Activated T-helper 17 cell treated with anti-CD3 and anti-CD28 coated beads, Interleukin-2, amount 50 U/mL, for 72 hours (primary cell): ENCODE measurements around the gene DHRS13. TPM values are rescaled to one million over a fixed set of nuclear protein-coding genes. Genes with fewer than 3 reads are reported as not detected.
"Not testable (repeated sequence)": the region's sequence is repeated elsewhere in the genome, so short reads cannot be mapped to it uniquely, and the experiment has no call there.

Experiments
- ATAC-seq: fragments of 150-1000 bp; cut with Tn5 transposase; replicated peaks from 2 replicates; pipeline ENCODE4 v1.10.0; 2021; ENCODE audit warnings: mild to moderate bottlenecking, moderate library complexity
- H3K27ac Mint-ChIP-seq: one replicate; pipeline ENCODE4 v1.8.0; 2022; ENCODE audit warnings: mixed read lengths
- H3K27me3 Mint-ChIP-seq: one replicate; pipeline ENCODE4 v1.8.0; 2022; ENCODE audit warnings: mixed read lengths
- H3K36me3 Mint-ChIP-seq: one replicate; pipeline ENCODE4 v1.8.0; 2022; ENCODE audit warnings: low read depth, mild to moderate bottlenecking, mixed read lengths
- H3K4me1 Mint-ChIP-seq: one replicate; pipeline ENCODE4 v1.8.0; 2022; ENCODE audit warnings: mixed read lengths
- H3K4me3 Mint-ChIP-seq: one replicate; pipeline ENCODE4 v1.8.0; 2022; ENCODE audit warnings: mild to moderate bottlenecking, mixed read lengths
- H3K9me3 Mint-ChIP-seq: one replicate; pipeline ENCODE4 v1.8.0; 2022; ENCODE audit warnings: mixed read lengths
- total RNA-seq, 2 donors: library from RNA; stranded (reverse); gene quantifications; one replicate each; pipeline ENCODE4 v1.2.3, GENCODE V29; 2022

DHRS13 gene
- total RNA-seq, 2 donors from 2014 or later = 24.9 to 82.1 TPM

DNA sequence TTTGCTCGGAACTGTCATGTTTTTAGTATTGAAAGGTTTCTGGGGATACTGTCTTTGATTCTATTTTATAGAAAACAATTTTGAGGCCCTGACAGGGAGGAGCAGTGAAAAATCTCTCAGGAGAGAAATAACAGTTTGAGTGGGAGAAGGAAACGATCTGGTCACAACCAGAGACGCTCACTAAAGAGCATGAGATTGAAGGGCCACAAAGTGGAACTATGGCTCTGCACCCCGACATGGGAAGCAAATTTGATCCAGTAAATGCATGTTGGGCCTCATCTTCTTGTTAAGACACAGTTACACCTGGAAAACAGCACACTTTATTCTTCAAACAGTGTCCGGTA is 47.6 kb downstream of the DHRS13 start:
- peak overlapping the region; percentile 87 for H3K4me3 Mint-ChIP-seq
- no peak for ATAC-seq
- no peaks in the 10 kb centered on the region for H3K9me3 Mint-ChIP-seq

DNA sequence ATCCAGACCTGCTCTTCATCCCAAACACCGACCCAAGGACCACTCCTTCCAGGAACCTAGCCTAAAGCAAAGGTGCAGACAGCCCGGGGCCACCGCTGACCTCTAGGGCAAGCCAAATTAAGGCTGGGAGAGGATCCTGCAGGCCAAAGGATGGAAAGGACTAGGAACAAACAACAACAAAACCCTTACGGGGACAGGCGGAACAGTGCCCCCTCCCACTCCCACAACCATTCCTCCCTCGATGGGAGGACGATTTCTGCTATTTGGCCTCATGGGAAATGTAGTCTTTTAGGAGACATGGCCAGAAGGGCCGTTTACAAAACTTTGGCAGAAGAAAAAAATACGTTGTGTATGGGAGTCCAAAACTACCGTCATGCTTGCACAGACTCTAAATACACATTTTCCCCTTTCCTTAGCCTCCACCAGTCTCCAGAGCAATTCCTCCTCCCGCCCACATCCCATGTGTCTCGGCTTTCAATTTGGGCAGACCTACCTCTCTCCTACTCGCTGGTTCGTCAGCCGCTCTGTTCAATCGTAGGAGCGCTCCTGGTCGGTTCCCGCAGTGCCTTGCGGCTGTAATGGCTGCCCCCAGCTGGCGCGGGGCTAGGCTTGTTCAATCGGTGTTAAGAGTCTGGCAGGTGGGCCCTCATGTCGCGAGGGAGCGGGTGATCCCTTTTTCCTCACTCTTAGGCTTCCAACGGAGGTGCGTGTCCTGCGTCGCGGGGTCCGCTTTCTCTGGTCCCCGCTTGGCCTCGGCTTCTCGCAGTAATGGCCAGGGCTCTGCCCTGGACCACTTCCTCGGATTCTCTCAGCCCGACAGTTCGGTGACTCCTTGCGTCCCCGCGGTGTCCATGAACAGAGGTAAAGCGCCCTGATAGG is 48.2 kb downstream of the DHRS13 start, which contains the start of gene ERAL1:
Gene ERAL1, plus strand, starts transcription at position 560 of the 879 bp plus-strand sequence. Its CDS starts 19 bp downstream, at position 579.
- Mint-ChIP-seq H3K4me1 (peaks cover 7% of the 10 kb centered on the region), H3K36me3 (peaks cover 37% of the 10 kb centered on the region), H3K27ac (peak within 1 kb of the TSS; percentile 90), H3K9me3 (no peaks in the 10 kb centered on the region), H3K27me3 (no peaks in the 10 kb centered on the region), H3K4me3 (peak within 1 kb of the TSS; percentile 87)
- ATAC-seq = peak; percentile 99

More for the DNA sequence above, 47.6 kb downstream of the DHRS13 start:
- peak overlapping the region; percentile 90 for H3K27ac Mint-ChIP-seq
- H3K36me3 Mint-ChIP-seq = peaks cover 43% of the 10 kb centered on the region
- no peaks in the 10 kb centered on the region for H3K27me3 Mint-ChIP-seq
- peaks cover 7% of the 10 kb centered on the region for H3K4me1 Mint-ChIP-seq

DNA sequence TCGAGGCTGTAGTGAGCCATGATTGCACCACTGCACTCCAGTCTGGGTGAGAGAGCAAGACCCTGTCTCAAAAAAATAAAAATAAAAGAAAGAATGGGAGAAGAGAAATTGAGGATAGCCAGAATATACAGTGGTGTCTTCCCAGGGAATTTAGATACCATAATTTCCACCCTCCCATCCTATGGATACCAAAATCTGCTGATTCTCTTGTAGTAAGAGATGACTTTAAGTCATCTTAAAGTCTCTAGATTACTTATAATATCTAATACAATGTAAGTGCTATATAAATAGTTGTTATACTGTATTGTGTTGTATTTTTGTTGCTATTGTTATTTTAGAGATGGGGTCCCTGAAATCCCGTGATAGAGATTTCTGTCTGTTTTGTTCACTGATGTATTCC is 49.6 kb downstream of the DHRS13 start:
- peaks cover 7% of the 10 kb centered on the region for H3K4me1 Mint-ChIP-seq
- peak overlapping the region; percentile 87 for H3K4me3 Mint-ChIP-seq
- ATAC-seq = no peak
- H3K27ac Mint-ChIP-seq = no peak overlapping the region
- no peaks in the 10 kb centered on the region for H3K9me3 Mint-ChIP-seq
- no peaks in the 10 kb centered on the region for H3K27me3 Mint-ChIP-seq
- H3K36me3 Mint-ChIP-seq = peaks cover 23% of the 10 kb centered on the region

DNA sequence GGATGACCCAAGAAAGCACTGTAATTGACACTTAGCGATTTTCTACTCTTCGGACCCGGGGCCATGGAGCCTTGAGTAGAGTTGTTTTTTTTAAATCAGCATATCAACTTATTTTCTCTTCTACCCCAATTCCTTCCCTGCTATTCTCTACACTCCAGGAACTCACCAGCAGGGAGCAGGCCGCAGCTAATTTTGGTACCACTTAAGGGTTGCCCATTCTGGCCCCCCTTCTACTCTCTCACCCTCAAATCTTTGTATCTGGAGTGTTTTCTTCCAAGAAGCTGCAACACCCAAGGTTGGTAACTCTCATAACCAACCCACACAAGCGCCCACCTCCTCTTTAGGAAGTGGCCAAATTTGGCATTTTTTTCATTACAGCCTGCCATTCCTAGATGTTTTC is 53.6 kb downstream of the DHRS13 start:
- ATAC-seq = peak; percentile 71
- H3K4me1 Mint-ChIP-seq = no peaks in the 10 kb centered on the region
- H3K4me3 Mint-ChIP-seq = no peak overlapping the region
- H3K27ac Mint-ChIP-seq = no peak overlapping the region
- H3K27me3 Mint-ChIP-seq = no peaks in the 10 kb centered on the region
- no peaks in the 10 kb centered on the region for H3K9me3 Mint-ChIP-seq
- H3K36me3 Mint-ChIP-seq = no peaks in the 10 kb centered on the region

DNA sequence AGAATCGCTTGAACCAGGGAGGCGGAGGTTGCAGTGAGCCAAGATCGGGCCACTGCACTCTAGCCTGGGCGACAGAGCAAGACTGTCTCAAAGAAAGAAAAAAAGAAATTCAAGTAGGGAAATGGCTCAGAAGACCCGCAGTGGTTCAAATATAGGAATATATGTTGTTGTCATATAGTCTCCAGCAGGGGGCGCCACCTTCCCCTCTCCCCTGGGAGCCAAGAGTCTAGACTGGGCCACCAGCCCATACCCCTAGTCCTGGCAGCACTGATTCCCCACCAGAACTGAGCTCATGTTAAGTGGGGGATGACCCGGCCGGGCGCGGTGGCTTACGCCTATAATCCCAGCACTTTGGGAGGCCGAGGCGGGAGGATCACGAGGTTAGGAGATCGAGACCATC is 54.2 kb downstream of the DHRS13 start:
- not testable (repeated sequence) for H3K27ac Mint-ChIP-seq, H3K4me3 Mint-ChIP-seq, H3K9me3 Mint-ChIP-seq, H3K27me3 Mint-ChIP-seq, H3K36me3 Mint-ChIP-seq, H3K4me1 Mint-ChIP-seq
- peak; percentile 89 for ATAC-seq

Other genes with a start within 250 kb of the DHRS13 start
- 10 to 100 TPM; 48.3 to 48.6 TPM for gene SDF2, start 241.2 kb downstream of the DHRS13 start, total RNA-seq
- 10 to 100 TPM; 80.2 to 89.1 TPM for gene SUPT6H, start 240.9 kb downstream of the DHRS13 start, total RNA-seq
- 10 to 100 TPM in 1 of 2 donors, 1 to 10 TPM in 1; 4.4 to 12.4 TPM for gene PROCA1, start 191.2 kb downstream of the DHRS13 start, total RNA-seq
- 10 to 100 TPM in 1 of 2 donors, 1 to 10 TPM in 1; 4.1 to 22.4 TPM for gene RAB34, start 185.2 kb downstream of the DHRS13 start, total RNA-seq
- gene RPL23A, start 183.1 kb downstream of the DHRS13 start, total RNA-seq = 1,000 to 10,000 TPM; 2,238 to 2,546 TPM
- 10 to 100 TPM in 1 of 2 donors, 1 to 10 TPM in 1; 4.8 to 13.4 TPM for gene TLCD1, start 176.8 kb downstream of the DHRS13 start, total RNA-seq
- 1 to 10 TPM; 4.9 to 9.2 TPM for gene NEK8, start 174.3 kb downstream of the DHRS13 start, total RNA-seq
- 100 to 1,000 TPM in 1 of 2 donors, 10 to 100 TPM in 1; 78.4 to 181 TPM for gene TRAF4, start 159.1 kb downstream of the DHRS13 start, total RNA-seq
- 10 to 100 TPM; 18.7 to 25.1 TPM for gene FAM222B, start 60.3 kb downstream of the DHRS13 start, total RNA-seq
- gene ERAL1, start 48.1 kb downstream of the DHRS13 start, total RNA-seq = 10 to 100 TPM; 38.2 to 60.2 TPM
- gene FLOT2, start 5.3 kb downstream of the DHRS13 start, total RNA-seq = 100 to 1,000 TPM in 1 of 2 donors, 10 to 100 TPM in 1; 85.8 to 113 TPM
- 10 to 100 TPM; 56.9 to 60.2 TPM for gene PHF12, start 48.4 kb upstream of the DHRS13 start, total RNA-seq
- not detected for gene SEZ6, start 103.0 kb upstream of the DHRS13 start, total RNA-seq
- gene PIPOX, start 140.1 kb upstream of the DHRS13 start, total RNA-seq = 1 to 10 TPM; 2.0 to 5.6 TPM